Measurements from ENCODE around the gene OR6C65. TPM values are rescaled to one million over a fixed set of nuclear protein-coding genes. Genes with fewer than 3 reads are reported as not detected.
"Not testable (repeated sequence)": the region's sequence is repeated elsewhere in the genome, so short reads cannot be mapped to it uniquely, and the experiment has no call there.

The OR6C65 gene
- total RNA-seq, 1 donor from 2014 or later = not detected

DNA sequence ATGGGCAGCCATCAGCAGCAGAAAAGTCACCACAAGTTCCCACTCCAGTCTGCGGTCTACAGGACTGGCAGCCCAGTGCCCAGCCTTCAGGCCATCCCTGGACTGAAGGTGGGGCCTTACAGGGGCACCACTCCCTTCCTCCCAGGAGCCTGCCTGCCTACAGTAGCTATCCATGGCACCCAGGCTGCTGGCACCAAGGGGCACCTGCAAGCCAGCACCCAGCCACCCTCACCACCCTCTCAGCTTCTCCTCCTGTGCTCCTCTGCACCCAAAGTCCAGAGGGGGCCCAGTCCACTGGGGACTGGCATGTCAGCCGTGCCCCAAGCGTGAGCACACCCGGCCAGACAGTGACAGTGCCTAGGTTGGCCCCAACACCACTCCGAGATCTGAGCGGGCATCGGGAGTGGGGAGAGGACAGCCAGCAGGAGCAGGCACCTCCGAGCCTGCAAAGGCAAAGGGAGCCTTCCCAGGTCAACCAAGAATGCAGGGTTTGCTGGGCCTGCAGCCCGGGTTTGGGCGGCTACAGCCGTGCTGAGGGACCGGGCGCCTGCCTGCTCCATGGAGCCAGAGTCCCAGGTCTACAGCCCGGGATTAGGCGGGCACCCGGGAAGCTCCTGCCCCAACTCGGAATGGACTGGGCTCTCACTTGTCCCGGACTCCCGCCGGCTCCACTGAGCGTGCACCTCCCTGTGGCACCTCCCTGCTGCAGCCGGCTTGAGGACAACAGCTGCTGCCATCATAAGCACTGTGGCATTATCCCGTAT, 8.1 kb upstream of the OR6C65 start:
- peak; percentile 20 for ATAC-seq
- intact Hi-C loops (cut with DNase I) = no loop called here
- Histone ChIP-seq H3K27me3 (no peaks in the 10 kb centered on the region), H3K36me3 (no peaks in the 10 kb centered on the region), H3K4me3 (no peak overlapping the region), H3K27ac (no peak overlapping the region), H3K9me3 (no peaks in the 10 kb centered on the region), H3K4me1 (no peaks in the 10 kb centered on the region)
- peak; percentile 62 for DNase-seq
- TF ChIP-seq, protein P1, sequence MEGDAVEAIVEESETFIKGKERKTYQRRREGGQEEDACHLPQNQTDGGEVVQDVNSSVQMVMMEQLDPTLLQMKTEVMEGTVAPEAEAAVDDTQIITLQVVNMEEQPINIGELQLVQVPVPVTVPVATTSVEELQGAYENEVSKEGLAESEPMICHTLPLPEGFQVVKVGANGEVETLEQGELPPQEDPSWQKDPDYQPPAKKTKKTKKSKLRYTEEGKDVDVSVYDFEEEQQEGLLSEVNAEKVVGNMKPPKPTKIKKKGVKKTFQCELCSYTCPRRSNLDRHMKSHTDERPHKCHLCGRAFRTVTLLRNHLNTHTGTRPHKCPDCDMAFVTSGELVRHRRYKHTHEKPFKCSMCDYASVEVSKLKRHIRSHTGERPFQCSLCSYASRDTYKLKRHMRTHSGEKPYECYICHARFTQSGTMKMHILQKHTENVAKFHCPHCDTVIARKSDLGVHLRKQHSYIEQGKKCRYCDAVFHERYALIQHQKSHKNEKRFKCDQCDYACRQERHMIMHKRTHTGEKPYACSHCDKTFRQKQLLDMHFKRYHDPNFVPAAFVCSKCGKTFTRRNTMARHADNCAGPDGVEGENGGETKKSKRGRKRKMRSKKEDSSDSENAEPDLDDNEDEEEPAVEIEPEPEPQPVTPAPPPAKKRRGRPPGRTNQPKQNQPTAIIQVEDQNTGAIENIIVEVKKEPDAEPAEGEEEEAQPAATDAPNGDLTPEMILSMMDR (IDR thresholded peaks at IDR 0.05) = no peak

DNA sequence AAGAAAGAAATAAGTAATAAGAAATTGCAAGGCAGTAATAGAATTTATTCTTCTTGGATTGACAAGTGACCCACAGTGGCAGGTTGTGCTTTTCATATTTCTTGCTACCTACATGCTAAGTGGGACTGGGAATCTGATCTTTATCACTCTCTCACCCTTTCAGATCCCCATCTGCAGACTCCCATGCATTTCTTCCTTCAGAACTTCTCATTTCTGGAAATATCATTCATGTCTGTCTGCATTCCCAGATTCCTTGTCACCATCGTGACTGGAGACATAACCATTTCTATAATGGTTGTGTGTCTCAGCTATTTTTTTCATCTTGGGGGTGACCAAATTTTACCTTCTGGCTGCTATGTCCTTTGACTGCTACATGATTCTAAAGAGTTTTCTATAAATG, 4.0 kb upstream of the OR6C65 start:
- Histone ChIP-seq H3K9me3 (no peaks in the 10 kb centered on the region), H3K4me1 (no peaks in the 10 kb centered on the region), H3K27ac (no peak overlapping the region), H3K27me3 (no peaks in the 10 kb centered on the region), H3K4me3 (no peak overlapping the region), H3K36me3 (no peaks in the 10 kb centered on the region)
- intact Hi-C loops (cut with DNase I) = no loop called here
- DNase-seq = no peak
- no peak for ATAC-seq
- TF ChIP-seq, protein P1 (IDR thresholded peaks at IDR 0.05) = no peak

DNA sequence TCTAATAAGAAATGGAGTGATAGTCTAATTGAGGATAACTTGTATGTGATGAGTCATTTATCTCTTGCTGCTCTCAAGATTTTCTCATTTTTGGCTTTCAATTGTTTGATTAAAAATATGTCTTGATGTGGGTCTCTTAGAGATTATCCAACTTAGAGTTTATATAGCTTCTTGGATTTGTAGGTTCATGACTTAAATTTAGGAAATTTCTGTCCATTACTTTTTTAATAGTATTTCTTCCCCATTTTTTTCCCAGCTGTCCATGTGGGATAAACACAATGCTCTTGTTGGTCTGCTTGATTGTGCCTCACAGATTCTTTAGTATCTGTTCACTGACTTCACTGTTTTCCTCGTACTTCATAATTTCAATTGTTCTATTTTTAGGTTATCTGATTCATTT, 7.5 kb downstream of the OR6C65 start:
- DNase-seq = no peak
- Histone ChIP-seq H3K27me3 (no peaks in the 10 kb centered on the region), H3K4me1 (no peaks in the 10 kb centered on the region), H3K9me3 (no peaks in the 10 kb centered on the region), H3K27ac (no peak overlapping the region), H3K36me3 (no peaks in the 10 kb centered on the region), H3K4me3 (no peak overlapping the region)
- no peak for ATAC-seq
- TF ChIP-seq, protein P1 (IDR thresholded peaks at IDR 0.05) = no peak
- intact Hi-C loops (cut with DNase I) = no loop called here

DNA sequence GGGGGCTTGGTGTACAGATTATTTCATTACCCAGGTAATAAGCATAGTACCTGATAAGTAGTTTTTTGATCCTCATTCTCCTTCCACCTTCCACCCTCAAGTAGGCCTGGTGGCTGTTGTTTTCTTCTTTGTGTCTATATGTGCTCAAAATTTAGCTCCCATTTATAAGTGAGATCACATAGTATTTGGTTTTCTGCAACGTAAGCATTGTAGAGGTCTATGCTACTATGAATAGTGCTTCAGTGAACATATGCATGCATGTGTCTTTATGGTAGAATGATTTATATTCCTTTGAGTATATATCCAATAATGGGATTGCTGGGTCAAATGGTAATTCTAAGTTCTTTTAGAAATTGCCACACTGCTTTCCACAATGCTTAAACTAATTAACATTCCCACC, 8.8 kb downstream of the OR6C65 start:
- ATAC-seq; H3K27me3 ChIP-seq; H3K36me3 ChIP-seq; DNase-seq; H3K4me1 ChIP-seq; intact Hi-C loops (cut with DNase I); H3K27ac ChIP-seq; H3K9me3 ChIP-seq; H3K4me3 ChIP-seq: not testable (repeated sequence)

DNA sequence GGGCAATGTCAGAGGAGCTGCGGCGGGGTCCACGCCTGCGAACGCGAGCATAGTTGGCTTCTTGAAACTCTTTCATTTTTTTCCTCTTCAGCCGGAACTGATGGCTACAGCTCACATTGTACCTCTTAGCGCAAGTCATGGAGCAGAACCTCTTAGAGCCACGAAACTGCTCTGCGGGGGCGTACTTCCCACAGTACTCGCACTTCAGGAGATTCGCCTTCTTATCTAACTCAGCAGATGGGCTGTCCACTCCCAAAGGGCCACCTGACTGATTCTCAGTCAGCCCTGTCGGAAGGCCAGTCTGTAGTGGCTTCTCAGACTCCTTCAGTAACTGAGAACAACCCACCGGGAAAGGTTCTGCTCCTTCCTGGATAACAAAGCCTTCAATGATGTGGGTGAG, 11.8 kb downstream of the OR6C65 start:
- H3K9me3 ChIP-seq; H3K4me1 ChIP-seq; ATAC-seq; H3K27me3 ChIP-seq; DNase-seq; H3K36me3 ChIP-seq; H3K4me3 ChIP-seq; H3K27ac ChIP-seq; intact Hi-C loops (cut with DNase I): not testable (repeated sequence)

DNA sequence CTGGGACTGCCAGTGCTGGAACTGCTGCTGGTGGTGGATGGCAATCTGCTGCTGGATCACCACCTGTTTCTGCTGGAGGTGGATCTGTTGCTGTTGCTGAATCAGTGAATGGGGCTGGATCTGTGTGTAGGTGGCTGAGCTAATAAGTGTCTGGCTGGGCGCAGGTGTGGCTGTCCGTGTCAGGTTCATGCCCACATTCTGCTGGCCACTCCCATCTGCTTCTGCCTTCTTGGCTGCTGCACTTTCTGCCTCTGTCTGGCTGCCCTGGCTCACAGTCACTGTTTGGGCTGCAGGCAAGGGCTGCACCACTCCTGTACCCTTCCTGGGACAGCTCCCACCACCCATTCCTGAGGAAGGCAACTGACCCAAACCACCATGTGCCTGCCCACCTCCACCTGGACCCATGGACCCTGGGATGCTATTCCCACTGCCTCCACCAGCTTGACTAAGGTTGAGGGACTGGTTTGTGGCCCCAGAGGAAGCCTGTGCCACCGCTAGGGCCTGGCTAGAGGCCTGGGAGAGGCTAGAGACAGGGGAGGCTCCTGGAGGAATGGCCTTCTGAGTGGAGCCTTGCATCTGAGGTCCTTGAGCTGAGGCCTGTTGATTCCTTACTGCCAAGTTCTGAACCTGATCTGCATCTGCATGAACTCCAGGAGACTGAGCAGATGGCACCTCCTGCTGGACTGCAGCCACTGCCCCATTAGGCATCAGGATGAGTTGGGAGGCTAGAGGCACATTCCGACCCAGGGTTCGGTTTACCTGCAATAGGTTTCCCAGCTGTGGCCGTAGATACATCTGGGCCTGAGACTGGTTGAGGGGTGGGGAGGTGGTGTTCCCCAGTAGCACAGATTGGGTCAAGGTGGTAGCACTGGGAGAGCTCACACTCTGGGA, 13.4 kb downstream of the OR6C65 start:
- H3K36me3 ChIP-seq; DNase-seq; intact Hi-C loops (cut with DNase I); H3K4me1 ChIP-seq; H3K27me3 ChIP-seq; H3K27ac ChIP-seq; H3K9me3 ChIP-seq; H3K4me3 ChIP-seq: not testable (repeated sequence)
- peak; percentile 51 for ATAC-seq

DNA sequence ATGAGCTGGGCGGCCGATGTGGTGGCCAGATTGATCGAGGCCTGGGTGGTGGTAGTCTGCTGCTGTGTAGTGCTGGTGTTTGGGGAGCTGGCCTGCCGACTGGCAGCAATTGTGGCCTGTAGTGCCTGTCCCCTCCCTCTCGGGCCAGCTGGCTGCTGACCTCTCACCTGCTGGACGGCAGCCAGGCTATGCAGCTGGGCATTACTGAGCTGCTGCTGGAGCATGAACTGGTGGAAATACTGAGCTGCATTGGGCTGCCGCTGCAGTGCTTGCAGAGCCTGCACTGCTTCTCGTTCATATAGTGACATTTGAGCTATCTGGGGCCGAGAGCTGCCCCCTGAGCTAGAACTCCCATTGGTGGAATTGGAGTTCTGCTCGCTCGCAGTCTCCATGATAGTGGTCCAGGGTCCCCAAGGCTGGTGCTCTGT, 14.1 kb downstream of the OR6C65 start:
- H3K27me3 ChIP-seq; intact Hi-C loops (cut with DNase I); H3K36me3 ChIP-seq; H3K27ac ChIP-seq; H3K4me1 ChIP-seq; H3K9me3 ChIP-seq; H3K4me3 ChIP-seq: not testable (repeated sequence)
- DNase-seq (peak; percentile 50), ATAC-seq (peak; percentile 40)

DNA sequence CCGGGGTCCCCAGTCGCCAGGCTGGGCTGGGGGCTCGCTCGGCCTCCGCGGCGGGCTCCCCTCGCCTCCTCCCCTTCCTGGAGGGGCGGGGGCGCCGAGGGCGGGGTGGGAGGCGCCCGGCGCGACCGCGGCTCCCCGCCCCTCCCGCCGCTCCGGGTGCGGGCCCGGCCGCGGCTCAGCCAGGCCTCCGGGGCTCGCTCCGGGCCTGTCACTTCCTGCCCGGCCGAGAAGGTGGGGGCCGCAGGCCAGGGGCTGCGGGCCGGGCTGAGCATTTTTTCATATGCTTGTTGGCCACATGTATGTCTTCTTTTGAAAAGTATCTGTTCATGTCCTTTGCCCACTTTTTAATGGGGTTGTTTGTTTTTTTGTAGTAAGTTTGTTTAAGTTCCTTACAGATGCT, 14.6 kb downstream of the OR6C65 start:
- H3K4me3 ChIP-seq; H3K9me3 ChIP-seq; H3K4me1 ChIP-seq; intact Hi-C loops (cut with DNase I); H3K27me3 ChIP-seq; H3K27ac ChIP-seq; DNase-seq; H3K36me3 ChIP-seq: not testable (repeated sequence)
- ATAC-seq = peak; percentile 83

Data from upper lobe of right lung (tissue), 1 donor.